Testis (tissue), 3 donors: ENCODE measurements around the gene HFM1. TPM values are rescaled to one million over a fixed set of nuclear protein-coding genes. Genes with fewer than 3 reads are reported as not detected.

Experiments
- polyA plus RNA-seq: library from polyadenylated mRNA; stranded (reverse); fragments of 350-450 nt; fragmentation: Illumina TruSeq; extraction: RNeasy Lipid Tissue Mini Kit (QIAGEN cat#74804); gene quantifications from one replicate; pipeline ENCODE4 v1.2.3, GENCODE V29; 2014; ENCODE audit warnings: low read depth, low replicate concordance; ENCODE audit not compliant: insufficient read depth
- small RNA-seq, 2 donors: library from RNA; depleted of rRNA; stranded (forward); fragments of <200 nt; gene quantifications; one replicate each; pipeline ENCODE3, GENCODE V24; 2016
- total RNA-seq, 2 donors: library from RNA; depleted of rRNA; stranded (reverse); fragments of >200 nt; gene quantifications; one replicate each; pipeline ENCODE4 v1.2.3, GENCODE V29; 2016

HFM1 gene
- total and polyA plus RNA-seq, 3 donors from 2014 or later = 12.6 to 27.1 (median 20.5) TPM

Small RNA genes within 50 kb of the gene (small RNA-seq; reads per million reads assigned to genes)
- gene RF00019 = 0 reads per million in 2 donors

Other genes with a start within 250 kb of the HFM1 start
- 10 to 100 TPM; 15.5 to 22.4 TPM for gene CDC7, start 96.0 kb upstream of the HFM1 start, total RNA-seq
- 24.2 TPM for gene CDC7, start 96.0 kb upstream of the HFM1 start, polyA plus RNA-seq